Aorta (tissue), 5 donors: ENCODE measurements around the gene TP53I13. TPM values are rescaled to one million over a fixed set of nuclear protein-coding genes. Genes with fewer than 3 reads are reported as not detected.

Source experiments
- ATAC-seq: fragments of 200-7000 bp; cut with Tn5 transposase; one replicate; pipeline ENCODE4 v1.9.1; 2022; ENCODE audit warnings: moderate library complexity; ENCODE audit not compliant: low FRiP score
- DNase-seq, 2 donors: peaks; one replicate each; pipeline ENCODE4 v3.0.0-alpha.2; 2020
- H3K27ac ChIP-seq, 2 donors: one replicate each; pipeline ENCODE4 v1.5.1; 2013; ENCODE audit warnings: low read length in 2 of 2, mild to moderate bottlenecking in 2 of 2, moderate library complexity in 2 of 2, control low read depth in 1 of 2, inconsistent platforms in 1 of 2, low read depth in 1 of 2
- H3K27me3 ChIP-seq, 2 donors: one replicate each; pipeline ENCODE4 v1.6.1; 2013; ENCODE audit warnings: control low read depth in 1 of 2, low read length in 1 of 2, mild to moderate bottlenecking in 1 of 2, moderate library complexity in 1 of 2; ENCODE audit not compliant: insufficient read depth in 2 of 2, control insufficient read depth in 1 of 2
- H3K36me3 ChIP-seq, 2 donors: one replicate each; pipeline ENCODE4 v1.6.1; 2013; ENCODE audit warnings: control low read depth in 1 of 2, low read length in 1 of 2, mild to moderate bottlenecking in 1 of 2; ENCODE audit not compliant: insufficient read depth in 2 of 2, control insufficient read depth in 1 of 2
- H3K4me1 ChIP-seq, 2 donors: one replicate each; pipeline ENCODE4 v1.6.1; 2013; ENCODE audit warnings: low read length in 2 of 2, control low read depth in 1 of 2, mild to moderate bottlenecking in 1 of 2, moderate library complexity in 1 of 2; ENCODE audit not compliant: insufficient read depth in 2 of 2, control insufficient read depth in 1 of 2
- H3K4me3 ChIP-seq, 2 donors: one replicate each; pipeline ENCODE4 v1.5.1; 2013; ENCODE audit warnings: low read length in 2 of 2, control low read depth in 1 of 2, mild to moderate bottlenecking in 1 of 2
- H3K9me3 ChIP-seq: one replicate; pipeline ENCODE4 v1.6.1; 2013; ENCODE audit warnings: mild to moderate bottlenecking, low read length; ENCODE audit not compliant: control insufficient read depth
- WGBS, 2 donors: extraction: QIAGEN DNeasy Blood & Tissue Kit; methylation state at CpG; one replicate each; pipeline ENCODE4 v1.1.7; 2013; 5-methylcytosine and 5-hydroxymethylcytosine counted together
- intact Hi-C, 2 donors: fragments of 100-400 bp; cut with DNase I; formaldehyde crosslinking; loops; one replicate each; pipeline versions ENCODE4 v1.14.2 to v1.15.0; 2022
- polyA plus RNA-seq, 2 donors: library from polyadenylated mRNA; stranded (reverse); fragments of 200-250 nt; gene quantifications; one replicate each; pipeline ENCODE4 v1.2.3, GENCODE V29; 2013
- total RNA-seq, 2 donors: library from RNA; stranded (reverse); fragmentation: NEBNext Ultra II Directional; extraction: Animal tissue kit (Norgen Biotek cat#: 25700); gene quantifications; one replicate each; pipeline ENCODE4 v1.2.1, GENCODE V29; 2021
- donor health status: healthy with polysubstance abuse.
- donor health status: Bipolar disorder and iron deficiency.
- donor health status: DM: no; HTN: no; CAD: no.
- donor health status: DM: no; HTN: no; CAD: no.
- donor health status: DM: yes; HTN: yes; CAD: no.

TP53I13 gene
- total and polyA plus RNA-seq, 4 donors, result 18.4 to 122 (median 33.0) TPM

DNA sequence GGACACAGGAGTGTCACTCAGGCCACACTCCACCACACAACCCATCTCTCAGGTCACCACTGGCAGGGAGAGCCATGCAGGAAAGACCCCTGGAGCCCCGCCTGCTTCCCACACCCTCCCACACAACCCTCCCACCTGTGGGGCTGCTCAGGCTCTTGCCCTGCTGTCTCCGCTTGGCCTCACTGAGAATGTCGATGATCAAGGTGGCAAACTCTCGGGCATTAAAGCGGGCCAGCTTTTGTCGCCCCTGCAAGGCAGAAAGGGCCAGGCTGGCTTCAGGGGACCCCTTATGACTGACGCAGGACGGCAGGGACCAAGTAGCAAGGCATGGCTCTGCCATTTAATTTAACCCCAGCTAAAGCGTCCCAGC lies 8.5 kb downstream of the TP53I13 start:
- no peaks in the 10 kb centered on the region for H3K4me1 ChIP-seq
- no peak for DNase-seq
- no peaks in the 10 kb centered on the region for H3K9me3 ChIP-seq
- H3K36me3 ChIP-seq, result no peaks in the 10 kb centered on the region
- no peak overlapping the region for H3K4me3 ChIP-seq
- no peak for ATAC-seq
- H3K27me3 ChIP-seq, result no peaks in the 10 kb centered on the region
- no peak overlapping the region for H3K27ac ChIP-seq
- intact Hi-C loops, result no loop called here
- 91 to 95% methylated on average over 9 of the region's 9 CpGs for WGBS, 2 donors

DNA sequence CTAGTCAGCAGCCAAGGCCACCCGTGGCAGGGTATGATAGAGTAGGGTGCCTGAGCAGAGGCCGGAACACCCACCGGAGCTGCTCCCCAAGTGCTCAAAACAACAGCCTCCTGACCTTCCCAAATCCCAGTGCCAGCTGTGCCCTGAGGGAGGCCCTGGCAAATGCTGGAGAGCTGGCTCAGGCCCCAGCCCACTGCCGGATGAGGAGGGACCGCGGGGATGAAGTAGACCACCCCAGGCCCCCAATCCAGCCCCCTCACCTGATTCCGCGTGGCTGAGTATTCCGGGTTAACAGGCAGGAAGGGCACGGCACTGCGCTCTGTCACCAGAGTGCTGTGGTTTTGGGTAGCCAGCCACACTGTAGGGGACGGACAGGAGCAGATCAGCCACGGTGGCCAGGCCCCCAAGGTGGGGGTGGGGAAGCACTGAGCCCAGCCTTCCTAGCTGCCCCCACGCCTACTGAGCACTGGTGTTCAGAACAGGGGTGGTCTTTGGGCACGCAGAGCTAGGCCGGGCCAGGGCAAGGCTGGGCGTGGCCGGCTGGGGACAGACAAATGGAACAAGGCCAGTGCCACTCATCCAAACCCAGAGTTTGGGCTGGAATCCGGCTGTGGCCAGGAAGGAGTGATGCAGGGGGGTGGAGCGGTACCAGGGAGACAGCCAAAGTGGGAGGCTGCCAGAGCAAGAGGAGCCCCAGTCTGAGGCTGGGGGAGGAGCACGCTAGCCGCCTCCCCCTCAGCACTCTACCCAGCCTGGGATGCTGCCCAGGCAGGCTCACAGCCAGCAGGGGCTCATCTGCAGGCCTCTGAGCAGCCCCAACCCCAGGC lies 9.1 kb downstream of the TP53I13 start:
- Histone ChIP-seq H3K9me3 (no peaks in the 10 kb centered on the region), H3K4me3 (no peak overlapping the region), H3K4me1 (no peaks in the 10 kb centered on the region), H3K27ac (no peak overlapping the region), H3K27me3 (no peaks in the 10 kb centered on the region), H3K36me3 (no peaks in the 10 kb centered on the region)
- DNase-seq (peak; percentile 70 to 77), ATAC-seq (peak; percentile 13)
- intact Hi-C loops, result no loop called here
- 41 to 47% methylated on average over 22 of the region's 22 CpGs for WGBS, 2 donors

- Histone ChIP-seq H3K27me3 (no peaks in the 10 kb centered on the region), H3K9me3 (no peaks in the 10 kb centered on the region), H3K4me3 (no peak overlapping the region), H3K4me1 (no peaks in the 10 kb centered on the region), H3K36me3 (no peaks in the 10 kb centered on the region), H3K27ac (no peak overlapping the region)
- 91 to 92% methylated on average over 14 of the region's 14 CpGs for WGBS, 2 donors
- DNase-seq (no peak), ATAC-seq (no peak)
- intact Hi-C loops, result no loop called here
Measured at GRCh38 chr17:29578626-29579485, 10.4 kb downstream of the TP53I13 start.

DNA sequence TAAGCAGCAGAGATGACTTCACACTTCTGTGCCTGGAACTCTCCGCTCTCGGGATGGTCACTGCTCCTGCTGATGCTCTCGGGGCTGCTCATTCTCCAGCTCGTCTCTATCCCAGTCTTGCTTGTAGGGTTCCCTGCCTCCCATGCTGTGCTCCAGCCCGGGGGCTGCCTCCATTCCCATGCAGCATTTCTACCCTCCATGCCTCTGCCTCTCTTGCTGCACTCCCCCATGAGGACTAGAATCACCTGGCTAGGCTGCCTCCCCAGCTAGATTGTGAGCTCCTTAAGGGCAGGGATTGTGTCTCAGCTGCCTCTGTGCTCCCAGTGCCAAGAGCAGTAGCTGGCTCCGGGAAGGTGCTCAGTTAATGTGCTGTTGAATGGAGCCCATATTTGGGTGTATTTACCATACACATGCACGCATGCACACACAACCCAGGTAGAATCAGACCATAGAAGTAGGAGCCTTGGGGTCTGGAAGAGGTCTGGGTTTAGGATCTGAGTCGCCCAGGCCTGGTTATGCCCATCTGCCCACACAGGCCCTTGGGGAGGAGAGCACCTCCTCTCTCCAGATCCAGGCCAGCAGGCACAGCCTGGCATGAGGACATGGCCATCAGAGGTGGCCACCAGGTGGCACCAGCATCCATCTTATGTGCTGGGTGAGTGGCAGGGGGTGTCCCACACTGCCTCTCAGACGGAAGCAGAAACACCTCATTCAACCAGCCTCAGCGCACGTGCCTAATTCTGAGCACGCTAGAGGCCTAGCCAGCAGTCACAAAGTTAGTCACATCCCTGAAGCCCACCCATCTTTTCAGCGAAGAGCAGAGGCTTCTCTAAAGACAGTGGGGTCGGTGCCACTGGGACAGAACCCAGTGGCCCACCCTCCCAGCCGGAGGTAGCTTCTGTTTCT lies 11.6 kb downstream of the TP53I13 start:
- Histone ChIP-seq H3K4me1 (no peaks in the 10 kb centered on the region), H3K4me3 (no peak overlapping the region), H3K36me3 (no peaks in the 10 kb centered on the region), H3K27me3 (no peaks in the 10 kb centered on the region), H3K9me3 (no peaks in the 10 kb centered on the region), H3K27ac (no peak overlapping the region)
- WGBS, 2 donors, result 53 to 57% methylated on average over 15 of the region's 15 CpGs
- peak; percentile 89 to 96 for DNase-seq
- ATAC-seq, result peak; percentile 86
- intact Hi-C loops, result loop anchor here in 1 of 2 donors (5.0 kb wide), 2 partner anchors 197 to 352 kb away; partner anchors contain the start of gene SSH2

DNA sequence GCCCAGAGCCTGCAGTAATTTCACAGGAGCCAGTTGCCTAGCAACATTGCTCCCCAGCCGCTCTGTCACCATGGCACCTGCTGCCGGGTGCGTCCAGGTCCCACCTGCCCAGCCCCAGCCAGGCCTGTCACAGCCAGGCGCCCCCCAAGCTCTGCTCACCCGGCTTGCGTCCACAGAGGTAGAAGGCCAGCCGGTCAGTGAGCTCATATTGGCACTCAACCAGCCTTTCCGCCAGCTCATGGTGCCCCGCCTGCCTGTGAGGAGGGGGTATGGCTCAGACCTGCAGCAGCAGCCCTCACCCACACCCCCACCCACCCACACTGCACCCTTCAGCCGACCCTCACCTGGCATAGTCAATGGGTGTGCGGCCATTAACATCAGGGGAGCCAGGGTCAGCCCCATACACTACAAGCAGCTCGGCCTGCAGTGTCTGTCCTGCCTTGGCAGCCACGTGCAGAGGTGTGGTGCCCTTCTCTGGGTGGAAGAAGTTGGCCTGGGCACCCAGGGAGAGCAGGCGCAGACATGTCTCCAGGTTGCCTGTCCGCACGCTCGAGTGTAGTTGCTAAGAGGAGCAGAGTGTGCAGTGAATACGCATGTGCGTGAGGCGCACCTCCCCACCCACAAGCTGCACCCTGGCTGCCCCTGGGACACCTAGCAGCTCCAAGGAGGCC lies 13.2 kb downstream of the TP53I13 start:
- Histone ChIP-seq H3K4me3 (no peak overlapping the region), H3K4me1 (no peaks in the 10 kb centered on the region), H3K36me3 (no peaks in the 10 kb centered on the region), H3K9me3 (no peaks in the 10 kb centered on the region), H3K27me3 (no peaks in the 10 kb centered on the region), H3K27ac (no peak overlapping the region)
- no peak for ATAC-seq
- intact Hi-C loops, result loop anchor here in 1 of 2 donors (5.0 kb wide), 2 partner anchors 196 to 351 kb away; partner anchors contain the start of gene SSH2
- 77 to 80% methylated on average over 20 of the region's 20 CpGs for WGBS, 2 donors
- DNase-seq, result no peak

GRCh38 chr17:29582254-29582765 lies 13.8 kb downstream of the TP53I13 start:
- H3K36me3 ChIP-seq, result no peaks in the 10 kb centered on the region
- ATAC-seq, result no peak

DNA sequence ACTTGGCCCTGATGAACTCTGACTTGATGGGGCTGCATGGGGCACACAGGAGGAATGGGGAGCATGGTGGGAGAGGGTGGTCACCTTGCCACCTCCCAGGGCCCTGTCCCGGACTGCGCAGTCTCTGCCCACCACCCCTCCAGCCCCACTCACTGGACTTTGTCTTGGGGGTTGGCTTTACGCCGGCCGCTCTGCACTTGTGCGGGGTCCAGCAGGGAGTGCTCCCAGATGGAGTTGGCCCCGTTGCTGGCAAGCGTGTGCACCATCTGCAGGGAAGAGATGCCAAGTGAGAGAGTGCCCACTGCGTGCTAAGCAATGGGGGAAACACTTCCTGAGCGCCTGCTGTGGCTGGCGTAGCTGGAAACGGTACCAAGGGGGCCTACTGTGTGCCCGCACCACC lies 14.3 kb downstream of the TP53I13 start:
- H3K4me1 ChIP-seq, result no peaks in the 10 kb centered on the region
- intact Hi-C loops, result loop anchor here in 1 of 2 donors (5.0 kb wide), 2 partner anchors 195 to 350 kb away; partner anchors contain the start of gene SSH2
- ATAC-seq (no peak), DNase-seq (no peak)
- no peak overlapping the region for H3K4me3 ChIP-seq
- WGBS, 2 donors, result 81 to 82% methylated on average over 13 of the region's 13 CpGs
- H3K9me3 ChIP-seq, result no peaks in the 10 kb centered on the region
- H3K36me3 ChIP-seq, result no peaks in the 10 kb centered on the region
- H3K27me3 ChIP-seq, result no peaks in the 10 kb centered on the region
- no peak overlapping the region for H3K27ac ChIP-seq

More at GRCh38 chr17:29582254-29582765, 13.8 kb downstream of the TP53I13 start:
- DNase-seq, result no peak
- no peaks in the 10 kb centered on the region for H3K9me3 ChIP-seq
- no peaks in the 10 kb centered on the region for H3K27me3 ChIP-seq
- H3K4me1 ChIP-seq, result no peaks in the 10 kb centered on the region
- no peak overlapping the region for H3K4me3 ChIP-seq
- WGBS, 2 donors, result 69 to 79% methylated on average over 10 of the region's 10 CpGs
- H3K27ac ChIP-seq, result no peak overlapping the region
- intact Hi-C loops, result loop anchor here in 1 of 2 donors (5.0 kb wide), 2 partner anchors 195 to 350 kb away; partner anchors contain the start of gene SSH2
